Embryonic facial prominence (tissue), 1 donor: ENCODE measurements around the gene SUPT5H.
"Not testable (repeated sequence)": the region's sequence is repeated elsewhere in the genome, so short reads cannot be mapped to it uniquely, and the experiment has no call there.

Source experiments
- DNase-seq: peaks from one replicate; pipeline ENCODE4 v3.0.0-alpha.2; 2016; ENCODE audit errors: extremely low spot score

SUPT5H gene

GRCh38 chr19:39465956-39466747, 20.8 kb downstream of the SUPT5H start:
- no peak for DNase-seq

- no peak for DNase-seq
Observed at GRCh38 chr19:39467941-39468340, 22.6 kb downstream of the SUPT5H start.

- DNase-seq, result no peak
Observed at GRCh38 chr19:39469036-39469435, 23.7 kb downstream of the SUPT5H start.

- DNase-seq, result no peak
Observed at GRCh38 chr19:39469567-39469966, 24.2 kb downstream of the SUPT5H start.

- no peak for DNase-seq
Observed at GRCh38 chr19:39470724-39471339, 25.4 kb downstream of the SUPT5H start.

GRCh38 chr19:39471756-39472536, 26.6 kb downstream of the SUPT5H start:
- DNase-seq, result no peak

GRCh38 chr19:39472746-39473442, 27.5 kb downstream of the SUPT5H start:
- no peak for DNase-seq

- no peak for DNase-seq
Observed at GRCh38 chr19:39473443-39473960, 28.1 kb downstream of the SUPT5H start.

- DNase-seq, result no peak
Observed at GRCh38 chr19:39474139-39474620, 28.8 kb downstream of the SUPT5H start.

- DNase-seq, result no peak
Observed at GRCh38 chr19:39475748-39476147, 30.4 kb downstream of the SUPT5H start.

- DNase-seq, result not testable (repeated sequence)
Observed at GRCh38 chr19:39479319-39479801, 34.0 kb downstream of the SUPT5H start.

GRCh38 chr19:39479916-39480315, 34.5 kb downstream of the SUPT5H start:
- DNase-seq, result no peak

GRCh38 chr19:39480337-39481228, 35.2 kb downstream of the SUPT5H start, which contains the start of gene TIMM50:
TSS of gene TIMM50 (plus strand) at chr19:39480838. CDS start at chr19:39480854, 16 bp downstream.
- peak; percentile 85 for DNase-seq

- DNase-seq, result no peak
Observed at GRCh38 chr19:39481229-39481545, 35.8 kb downstream of the SUPT5H start.

GRCh38 chr19:39481676-39482075, 36.3 kb downstream of the SUPT5H start:
- no peak for DNase-seq

GRCh38 chr19:39483141-39483540, 37.8 kb downstream of the SUPT5H start:
- no peak for DNase-seq

GRCh38 chr19:39489756-39490155, 44.4 kb downstream of the SUPT5H start:
- DNase-seq, result no peak

- no peak for DNase-seq
Observed at GRCh38 chr19:39492225-39492624, 46.8 kb downstream of the SUPT5H start.

- no peak for DNase-seq
Observed at GRCh38 chr19:39492788-39493187, 47.4 kb downstream of the SUPT5H start.

- no peak for DNase-seq
Observed at GRCh38 chr19:39494661-39495060, 49.3 kb downstream of the SUPT5H start.
